T-helper 1 cell (primary cell): Measurements from ENCODE around the gene MDFIC2.
"Not testable (repeated sequence)": the region's sequence is repeated elsewhere in the genome, so short reads cannot be mapped to it uniquely, and the experiment has no call there.

Source experiments
- DNase-seq, 5 donors: peaks; one replicate each; pipeline ENCODE4 v3.0.0-alpha.2; 2012 to 2020

Gene MDFIC2

GRCh38 chr3:70250492-70250891 lies 61.9 kb downstream of the MDFIC2 start:
- DNase-seq, result no peak

GRCh38 chr3:70249509-70250160 lies 62.8 kb downstream of the MDFIC2 start:
- no peak for DNase-seq

- no peak for DNase-seq
Measured at GRCh38 chr3:70248856-70249255, 63.6 kb downstream of the MDFIC2 start.

DNA sequence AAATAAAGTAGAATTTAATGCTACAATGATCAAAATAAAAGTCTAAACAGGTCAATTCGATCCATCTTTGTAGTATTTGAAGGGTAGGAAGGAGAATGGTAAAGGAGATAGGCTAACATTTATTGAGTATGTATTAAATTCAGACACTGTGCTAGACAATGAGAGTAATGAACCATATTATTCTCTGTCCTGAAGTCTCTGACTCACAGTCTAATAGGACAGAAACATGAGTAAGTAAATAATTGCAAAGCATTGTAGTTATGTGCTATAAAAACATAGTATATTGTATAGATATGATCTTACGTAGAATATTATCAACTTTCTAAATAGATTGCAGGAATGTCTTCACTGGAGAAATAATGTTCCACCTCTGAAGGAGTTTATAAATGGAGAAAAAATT lies 64.5 kb downstream of the MDFIC2 start:
- DNase-seq, result no peak

DNA sequence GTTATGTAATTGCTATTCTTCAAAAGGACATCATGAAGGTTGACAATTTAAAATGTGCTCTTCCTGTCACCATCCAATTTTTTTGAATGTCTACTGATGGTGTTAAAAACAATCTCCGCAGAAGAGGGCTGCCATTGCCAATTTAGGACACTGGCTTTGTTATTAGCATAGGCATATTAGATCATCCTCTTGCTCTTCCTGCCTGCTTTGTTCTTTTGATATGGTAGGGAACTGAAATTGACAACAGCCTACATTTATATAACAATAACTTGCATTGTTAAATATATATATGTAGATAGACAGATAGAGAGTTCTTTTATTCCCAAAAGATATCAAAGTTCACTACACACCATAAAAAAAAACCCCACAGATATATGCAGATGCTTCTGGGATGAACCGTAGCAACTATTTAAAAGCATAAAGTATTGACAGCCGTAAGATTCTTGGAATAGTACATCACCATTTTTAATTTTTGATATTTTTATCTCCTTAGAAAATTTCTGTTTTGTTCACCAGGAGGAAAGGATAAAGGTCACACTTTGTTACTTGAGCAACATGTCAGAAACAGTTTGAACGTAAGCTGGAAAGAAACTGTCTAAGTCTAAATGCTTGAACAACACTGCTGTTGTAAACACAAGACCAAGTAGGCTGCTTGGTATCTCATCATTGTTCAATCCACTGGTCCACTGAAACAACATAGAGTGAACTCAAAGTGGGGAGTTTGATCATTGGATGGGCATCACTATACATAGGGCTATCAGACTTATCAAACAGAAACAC lies 66.5 kb downstream of the MDFIC2 start:
- DNase-seq, result no peak

- DNase-seq, result no peak
Measured at GRCh38 chr3:70244422-70244821, 68.0 kb downstream of the MDFIC2 start.

- DNase-seq, result no peak
Measured at GRCh38 chr3:70242297-70242882, 70.0 kb downstream of the MDFIC2 start.

DNA sequence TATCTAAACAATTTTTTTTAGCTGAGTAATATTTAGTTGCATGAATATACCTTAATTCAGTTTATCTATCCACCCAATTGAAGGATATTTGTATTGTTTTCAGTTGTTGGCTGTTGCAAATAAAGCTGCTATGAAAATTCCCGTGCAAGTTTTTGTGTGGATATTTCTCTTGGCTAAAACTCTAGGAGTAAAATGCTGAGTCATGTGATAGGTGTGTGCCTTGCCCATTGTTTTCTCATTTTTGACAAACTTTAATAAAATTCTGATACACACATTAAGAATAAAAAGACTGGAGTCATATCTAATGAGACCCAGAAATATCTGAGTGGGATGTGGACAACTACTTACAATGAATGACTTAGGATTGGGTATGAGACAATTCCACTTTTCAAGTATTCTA lies 78.6 kb downstream of the MDFIC2 start:
- no peak for DNase-seq

DNA sequence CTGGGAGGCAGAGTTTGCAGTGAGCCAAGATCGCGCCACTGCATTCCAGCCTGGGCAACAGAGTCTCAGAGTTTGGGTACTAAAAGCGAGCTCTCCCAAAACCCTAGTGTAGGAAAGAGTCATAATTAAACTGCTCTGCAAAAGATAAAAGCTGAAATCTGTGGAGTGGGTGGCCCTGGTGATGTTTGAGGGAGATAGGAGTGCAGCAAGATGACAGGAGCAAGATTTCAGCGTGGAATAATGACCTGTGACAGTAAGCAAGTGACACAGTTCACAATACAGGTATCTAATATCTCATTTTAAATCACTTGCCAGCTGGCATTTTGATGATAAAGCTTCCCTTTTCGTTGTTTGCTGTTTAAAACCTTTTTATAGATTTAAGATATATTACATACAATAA lies 79.3 kb downstream of the MDFIC2 start:
- DNase-seq, result no peak

DNA sequence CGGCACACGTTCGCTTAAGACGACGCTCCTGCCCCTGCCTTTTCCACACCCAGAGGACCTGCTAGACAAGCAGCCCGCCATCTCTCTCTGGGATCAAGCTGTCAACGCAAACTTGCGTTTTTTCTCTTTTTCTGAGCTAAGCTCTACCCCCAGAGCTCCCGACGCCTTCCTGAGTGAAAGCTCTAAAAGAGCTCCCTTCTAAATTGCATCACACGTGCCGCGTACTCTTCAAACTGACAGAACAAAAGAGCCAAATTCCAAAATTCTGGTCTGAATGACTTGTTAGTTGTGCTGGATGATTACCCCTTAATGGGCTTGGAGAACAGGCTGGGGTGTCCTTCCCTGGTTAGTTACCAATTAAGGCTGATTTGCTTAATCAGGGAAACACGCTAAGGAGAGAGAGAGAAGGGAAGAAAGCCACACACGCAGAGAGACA lies 81.2 kb downstream of the MDFIC2 start:
- DNase-seq, result no peak

DNA sequence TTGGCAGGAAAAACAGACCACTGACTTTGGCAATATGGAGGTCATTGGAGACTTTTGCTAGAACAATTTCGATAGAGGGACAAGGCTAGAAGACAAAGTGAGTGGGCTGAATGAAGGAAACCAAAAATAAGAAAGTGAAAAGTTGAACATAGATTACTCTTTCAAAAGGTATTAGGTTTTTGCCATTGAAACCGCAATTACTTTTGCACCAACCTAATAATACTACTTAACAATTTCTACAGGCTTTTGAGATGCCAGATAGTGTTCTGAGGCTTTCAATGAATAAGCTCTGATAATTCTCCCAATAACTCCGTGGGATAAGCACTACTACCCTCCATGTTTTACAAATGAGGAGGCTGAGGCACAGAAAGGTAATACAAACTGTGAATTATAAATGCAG lies 85.0 kb downstream of the MDFIC2 start:
- no peak for DNase-seq

DNA sequence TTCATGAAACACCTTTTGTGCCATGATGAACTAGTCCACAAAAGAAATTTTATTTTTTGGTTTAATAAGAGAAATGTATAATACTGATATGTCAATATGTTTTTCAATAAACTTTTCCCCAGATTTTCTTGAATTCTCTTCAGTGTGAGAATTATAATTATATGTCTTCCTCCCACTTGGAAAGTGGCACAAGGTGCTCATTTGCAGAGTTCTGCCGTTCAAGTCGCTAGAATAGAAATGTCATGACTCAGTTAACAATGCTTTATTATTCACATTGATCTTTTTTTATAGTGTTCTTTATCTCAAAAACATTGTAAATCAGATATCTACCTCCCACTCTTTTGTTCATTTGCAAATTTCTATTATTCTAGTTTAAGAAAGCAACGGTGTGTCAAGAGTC lies 87.3 kb downstream of the MDFIC2 start:
- DNase-seq, result no peak

DNA sequence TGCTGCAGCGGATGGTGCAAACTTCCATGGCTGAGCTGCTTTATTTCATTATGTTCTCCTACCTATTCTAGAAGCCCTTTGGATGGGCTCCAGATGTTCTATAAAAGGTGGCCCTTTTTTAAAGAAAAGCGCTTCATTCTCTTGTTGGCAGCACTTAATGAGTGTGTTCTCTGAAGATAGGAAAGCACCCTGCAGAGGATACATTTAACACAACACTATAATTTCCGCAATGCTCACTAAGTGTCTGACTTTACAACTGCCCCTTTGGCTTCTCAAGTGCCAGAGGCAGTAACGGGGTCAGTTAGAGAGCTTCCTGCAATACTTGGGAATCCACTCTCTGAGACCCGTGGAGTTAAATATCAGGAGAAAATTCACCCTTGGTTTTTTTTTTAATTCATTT lies 88.1 kb downstream of the MDFIC2 start:
- DNase-seq, result no peak

- no peak for DNase-seq
Measured at GRCh38 chr3:70218471-70218870, 94.0 kb downstream of the MDFIC2 start.

GRCh38 chr3:70211274-70211673 lies 101.2 kb downstream of the MDFIC2 start:
- DNase-seq, result not testable (repeated sequence)

- DNase-seq, result no peak
Measured at GRCh38 chr3:70201975-70202374, 110.5 kb downstream of the MDFIC2 start.

DNA sequence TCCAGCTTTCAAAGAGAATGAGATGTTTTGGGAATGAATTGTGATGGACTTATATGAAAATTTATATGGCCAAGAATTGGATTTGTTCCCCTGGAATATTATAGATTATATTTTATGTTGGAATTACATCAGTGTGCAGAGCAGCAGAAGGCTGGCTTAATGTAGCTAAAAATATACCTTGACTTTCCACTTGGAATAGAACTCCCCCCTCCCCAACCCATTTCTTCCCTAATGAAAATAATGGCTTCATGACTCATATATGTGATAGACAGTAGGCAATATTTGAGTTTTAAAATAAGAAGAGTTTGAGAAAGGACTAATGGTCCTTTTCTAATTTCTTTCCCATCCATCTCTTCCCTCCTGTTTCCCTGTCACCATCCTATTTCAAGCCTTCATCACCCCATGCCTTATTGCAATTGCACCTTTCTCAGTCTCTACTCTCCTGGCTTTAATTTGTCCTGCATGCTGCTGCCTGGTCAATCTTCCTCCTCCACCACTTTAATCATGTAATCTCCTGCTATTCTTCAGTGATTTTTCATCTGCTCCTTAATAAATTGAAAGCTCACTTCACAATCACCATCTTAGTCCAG lies 122.5 kb downstream of the MDFIC2 start:
- no peak for DNase-seq

GRCh38 chr3:70186221-70186620 lies 126.2 kb downstream of the MDFIC2 start:
- no peak for DNase-seq

GRCh38 chr3:70185661-70186060 lies 126.8 kb downstream of the MDFIC2 start:
- no peak for DNase-seq

- DNase-seq, result no peak
Measured at GRCh38 chr3:70183781-70184504, 128.5 kb downstream of the MDFIC2 start.

GRCh38 chr3:70182166-70182565 lies 130.3 kb downstream of the MDFIC2 start:
- no peak for DNase-seq

- DNase-seq, result no peak
Measured at GRCh38 chr3:70180664-70181063, 131.8 kb downstream of the MDFIC2 start.

- DNase-seq, result no peak
Measured at GRCh38 chr3:70179111-70179510, 133.3 kb downstream of the MDFIC2 start.
